GM19452 (cell line): ENCODE measurements around the gene FAM90A1.
A peak's percentile ranks its signal among the peaks of the same experiment; 100 is the strongest.
"Not testable (repeated sequence)": the region's sequence is repeated elsewhere in the genome, so short reads cannot be mapped to it uniquely, and the experiment has no call there.

Source experiments
- ATAC-seq: cut with Tn5 transposase; IDR thresholded peaks from one replicate; pipeline ENCODE4 v1.9.1; 2021; ENCODE audit not compliant: unreplicated experiment

The FAM90A1 gene

GRCh38 chr12:8226992-8227731 lies at the start of gene FAM90A1:
Gene FAM90A1, minus strand, starts transcription at chr12:8227618. Its CDS starts 2,786 bp downstream, at chr12:8224832.
- not testable (repeated sequence) for ATAC-seq

DNA sequence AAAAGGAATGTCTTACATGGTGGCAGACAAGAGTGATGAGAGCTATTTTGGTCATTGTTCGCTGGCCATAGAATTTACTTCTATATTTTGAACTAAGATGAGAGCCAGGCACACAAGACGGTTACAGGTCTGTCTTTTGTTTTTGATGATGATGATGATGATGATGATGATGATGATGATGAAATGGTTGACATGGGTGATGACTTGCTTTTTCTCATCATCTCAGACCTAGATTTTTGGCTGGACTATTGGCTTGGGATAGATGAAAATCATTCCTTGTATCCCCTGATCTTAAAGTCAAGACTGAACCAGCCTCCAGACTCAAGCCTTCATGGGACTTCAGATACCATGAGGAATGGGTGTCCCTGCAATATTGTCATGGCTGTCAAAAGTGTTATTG lies 49.0 kb upstream of the FAM90A1 start:
- ATAC-seq: not testable (repeated sequence)

GRCh38 chr12:8266706-8267105 lies 39.3 kb upstream of the FAM90A1 start:
- not testable (repeated sequence) for ATAC-seq

DNA sequence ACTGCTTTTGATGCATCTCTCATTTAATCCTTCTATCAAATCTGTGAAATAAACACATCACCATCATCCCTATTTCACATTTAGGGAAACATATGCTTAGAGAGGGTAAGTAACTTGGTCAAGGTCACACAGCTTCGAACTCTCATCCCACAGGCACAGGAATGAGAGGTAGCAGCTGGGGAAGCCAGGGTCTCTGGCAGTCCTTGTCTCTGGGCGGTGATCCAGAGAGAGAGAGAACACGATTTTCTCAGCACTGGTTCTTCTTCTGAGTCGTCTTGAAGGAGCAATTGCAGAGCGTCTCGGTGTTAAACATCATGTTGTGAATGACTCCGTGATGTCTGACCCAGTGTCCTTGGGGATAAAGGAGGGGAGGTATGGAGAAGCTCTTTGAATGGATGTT lies 36.8 kb upstream of the FAM90A1 start:
- ATAC-seq: not testable (repeated sequence)

DNA sequence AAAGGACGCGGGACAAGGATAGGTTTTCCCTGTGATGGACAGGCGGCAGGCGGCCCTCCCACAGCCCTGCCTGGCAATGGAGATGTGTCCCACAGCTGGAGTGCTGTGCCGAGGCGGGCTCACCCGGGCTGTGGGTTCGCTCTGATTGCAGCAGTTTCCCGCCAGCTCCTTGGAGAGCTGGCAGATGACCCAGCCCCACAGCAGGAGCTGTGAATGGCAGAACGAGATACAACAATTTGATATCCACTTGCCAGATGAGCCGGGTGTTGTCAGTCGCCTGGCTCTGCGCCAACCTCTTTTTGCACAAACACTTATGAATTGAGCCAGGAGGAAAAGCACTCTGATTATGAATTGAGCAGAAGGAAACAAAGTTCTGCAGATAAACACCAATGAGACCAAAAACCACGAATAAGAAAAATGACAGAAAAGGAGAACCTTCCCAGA lies 33.7 kb upstream of the FAM90A1 start:
- ATAC-seq: not testable (repeated sequence)

GRCh38 chr12:8256356-8256755 lies 28.9 kb upstream of the FAM90A1 start:
- ATAC-seq: not testable (repeated sequence)

DNA sequence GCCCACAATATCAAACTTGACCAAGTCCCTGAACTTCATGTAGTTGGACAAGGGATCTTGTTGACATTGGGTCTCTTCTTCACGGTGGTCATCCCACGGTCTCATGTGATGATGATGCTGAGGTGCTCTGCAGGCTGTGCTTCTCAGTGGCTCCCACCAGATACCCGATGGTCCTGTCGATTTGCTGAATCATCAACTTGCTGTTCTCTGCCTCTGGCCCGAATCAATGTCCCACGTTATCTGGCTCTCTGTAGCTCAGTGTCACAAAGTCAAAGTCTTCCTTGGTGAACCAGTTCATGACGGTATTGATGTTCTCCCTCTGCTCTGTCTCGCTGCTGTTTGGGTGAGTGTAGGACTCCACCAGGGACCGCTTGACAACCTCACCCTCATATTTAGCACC lies 27.3 kb upstream of the FAM90A1 start:
- ATAC-seq: not testable (repeated sequence)

DNA sequence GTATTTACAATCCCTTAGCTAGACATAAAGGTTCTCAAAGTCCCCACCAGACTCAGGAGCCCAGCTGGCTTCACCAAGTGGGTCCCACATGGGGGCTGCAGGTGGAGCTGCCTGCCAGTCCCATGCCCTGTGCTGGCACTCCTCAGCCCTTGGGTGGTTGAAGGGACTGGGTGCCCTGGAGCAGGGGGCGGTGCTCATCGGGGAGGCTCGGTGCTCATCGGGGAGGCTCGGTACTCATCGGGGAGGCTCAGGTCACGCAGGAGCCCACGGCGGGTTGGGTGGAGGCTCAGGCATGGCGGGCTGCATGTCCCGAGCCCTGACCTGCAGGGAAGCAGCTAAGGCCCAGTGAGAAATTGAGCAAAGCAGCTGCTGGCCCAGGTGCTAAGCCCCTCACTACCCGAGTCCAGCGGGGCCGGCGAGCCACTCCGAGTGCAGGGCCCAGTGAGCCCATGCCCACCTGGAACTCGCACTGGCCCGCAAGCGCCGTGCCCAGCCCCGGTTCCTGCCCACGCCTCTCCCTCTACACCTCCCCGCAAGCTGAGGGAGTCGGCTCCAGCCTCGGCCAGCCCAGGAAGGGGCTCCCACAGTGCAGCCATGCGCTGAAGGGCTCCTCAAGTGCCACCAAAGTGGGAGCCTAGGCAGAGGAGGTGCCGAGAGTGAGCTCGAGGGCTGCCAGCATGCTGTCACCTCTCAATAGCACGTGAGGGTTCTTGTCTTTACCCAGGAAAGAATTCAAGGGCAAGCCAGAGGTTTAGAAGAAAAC lies 24.8 kb upstream of the FAM90A1 start:
- ATAC-seq: not testable (repeated sequence)

GRCh38 chr12:8251616-8252015 lies 24.2 kb upstream of the FAM90A1 start:
- not testable (repeated sequence) for ATAC-seq

- not testable (repeated sequence) for ATAC-seq
These were observed 19.6 kb upstream of the FAM90A1 start for GRCh38 chr12:8246941-8247535.

DNA sequence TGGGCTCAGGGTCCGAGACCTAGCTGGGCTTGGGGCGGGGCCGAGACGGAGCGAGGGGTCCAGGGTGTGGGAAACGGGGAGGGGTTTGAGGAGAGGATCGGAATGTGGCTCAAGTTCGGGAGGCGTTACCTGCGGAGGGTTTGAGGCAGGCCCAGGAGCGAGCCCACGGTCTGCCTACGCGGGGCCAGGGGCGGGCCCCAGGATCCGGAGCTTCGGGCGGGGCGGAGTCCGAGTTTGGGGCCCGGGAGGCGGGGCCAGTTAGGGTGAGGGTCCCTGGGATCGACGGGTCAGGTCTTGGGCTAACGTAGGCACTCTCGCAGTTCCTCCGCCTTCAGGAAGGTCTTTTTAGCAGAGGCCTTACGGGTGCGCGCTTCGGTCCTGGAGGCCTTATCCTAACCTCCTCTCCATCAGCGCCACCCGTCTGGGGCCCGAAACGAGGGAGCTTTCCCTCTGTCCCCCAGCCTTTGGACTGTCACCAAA lies 16.3 kb upstream of the FAM90A1 start:
- not testable (repeated sequence) for ATAC-seq

- peak; percentile 75 for ATAC-seq
These were observed 15.7 kb upstream of the FAM90A1 start for GRCh38 chr12:8242880-8243681.

DNA sequence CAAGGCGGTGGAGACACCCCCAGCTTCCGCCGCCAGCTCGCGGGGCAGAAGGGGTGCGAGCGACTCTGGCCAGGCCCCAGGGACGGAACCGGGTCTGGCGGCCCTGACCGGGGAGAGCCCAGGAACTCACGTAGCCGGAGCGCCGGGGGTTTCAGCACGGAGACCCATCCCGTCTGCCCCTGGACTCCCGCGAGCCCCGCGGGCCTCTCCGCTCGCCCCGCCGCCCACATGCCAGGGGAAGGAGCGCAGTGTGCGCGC lies 15.1 kb upstream of the FAM90A1 start:
- ATAC-seq: not testable (repeated sequence)

DNA sequence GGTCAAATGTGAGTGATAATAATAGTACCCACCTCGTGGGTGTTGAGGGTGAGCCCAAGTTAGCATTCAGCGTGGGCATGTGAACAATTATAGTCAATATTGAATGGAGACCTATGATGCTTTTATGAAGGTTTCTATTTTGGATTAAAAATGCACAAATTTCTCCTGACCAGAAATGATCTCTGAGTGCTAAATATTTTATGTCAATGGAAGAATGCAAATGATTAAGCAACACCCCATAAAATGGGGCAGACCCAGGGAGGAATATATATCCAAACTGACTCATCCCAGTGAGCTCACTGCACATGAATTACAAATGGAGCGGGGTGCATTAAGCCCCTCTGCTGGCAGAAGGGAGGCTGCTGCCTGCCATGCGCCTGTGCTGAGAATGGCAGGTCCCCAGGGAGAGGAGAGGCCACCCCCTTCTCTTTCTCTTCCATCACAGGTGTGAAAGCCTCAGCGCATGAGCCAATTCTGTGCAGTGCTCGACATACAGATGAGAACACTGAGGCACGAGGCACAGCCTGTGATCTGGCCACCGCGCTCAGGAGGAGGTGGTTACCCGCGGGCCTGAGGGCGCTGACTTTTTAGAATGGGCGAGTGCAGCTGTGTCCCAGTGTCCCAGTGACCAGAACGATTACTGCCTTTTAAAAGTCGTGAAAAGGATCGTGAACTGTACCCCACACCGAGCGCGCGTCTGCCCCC lies 14.7 kb upstream of the FAM90A1 start:
- ATAC-seq: not testable (repeated sequence)

DNA sequence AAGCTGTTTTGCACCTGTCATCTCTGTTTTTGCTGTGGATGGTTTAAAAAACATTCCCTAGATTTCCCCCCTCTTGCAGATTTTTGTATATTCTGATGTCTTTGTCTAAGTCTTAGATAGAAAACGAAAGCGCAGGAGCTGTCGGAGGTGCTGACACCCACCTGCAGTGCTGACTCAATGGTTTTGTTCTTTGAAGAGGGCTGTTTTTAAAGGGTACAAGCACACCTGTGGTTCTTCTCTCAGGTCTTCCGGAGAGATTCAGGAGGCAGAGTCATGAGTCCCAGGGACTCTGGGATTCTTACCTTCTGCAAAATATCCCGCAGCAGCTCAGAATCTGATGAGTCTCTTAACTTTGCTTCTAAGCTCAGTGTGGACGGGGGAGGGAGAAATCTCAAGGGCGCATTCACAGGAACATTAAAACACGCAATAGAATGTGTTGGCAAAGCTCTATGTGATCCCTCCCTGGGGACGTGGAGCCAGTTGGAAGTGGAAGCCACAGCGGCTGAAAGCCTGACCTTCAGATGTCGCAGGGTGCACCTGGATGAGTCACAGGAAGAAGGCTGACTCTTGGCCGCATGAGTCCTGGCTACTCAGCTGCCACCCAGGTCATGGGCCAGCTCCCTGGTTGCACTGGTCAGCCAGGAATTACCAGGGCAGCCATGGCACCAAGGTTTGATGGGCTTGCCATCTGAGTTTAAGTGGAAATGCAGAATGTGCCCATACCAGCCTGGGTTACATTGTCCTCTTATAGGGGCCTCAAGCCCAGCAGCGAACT lies 13.1 kb upstream of the FAM90A1 start:
- not testable (repeated sequence) for ATAC-seq

- not testable (repeated sequence) for ATAC-seq
These were observed 9.6 kb upstream of the FAM90A1 start for GRCh38 chr12:8237031-8237430.

- not testable (repeated sequence) for ATAC-seq
These were observed 8.1 kb upstream of the FAM90A1 start for GRCh38 chr12:8235316-8236157.

- not testable (repeated sequence) for ATAC-seq
These were observed 7.3 kb upstream of the FAM90A1 start for GRCh38 chr12:8234746-8235145.
